Activated CD8-positive, alpha-beta T cell treated with anti-CD3 and anti-CD28 coated beads, Interleukin-2, amount 10 ng/mL, durations not matched to agents 7 days and 5 days (primary cell): Measurements from ENCODE around the gene SLMAP. TPM values are rescaled to one million over a fixed set of nuclear protein-coding genes. Genes with fewer than 3 reads are reported as not detected.

Experiments
- ATAC-seq: fragments of 150-1000 bp; cut with Tn5 transposase; one replicate; pipeline ENCODE4 v1.10.0; 2021; ENCODE audit warnings: moderate library complexity
- CTCF ChIA-PET: fragments of 350-600 bp; sonication (Branson Sonifier 250); formaldehyde crosslinking; loops from one replicate; lab custom pipeline; 2021; ENCODE audit warnings: antibody characterized with exemption; lab: Charles Lee
- POLR2A ChIA-PET: fragments of 350-600 bp; sonication (Branson Sonifier 250); formaldehyde crosslinking; loops from one replicate; lab custom pipeline; 2021; ENCODE audit warnings: antibody characterized with exemption; lab: Charles Lee
- DNase-seq: peaks from one replicate; pipeline ENCODE4 v3.0.0-alpha.2; 2020
- H3K27ac Mint-ChIP-seq: one replicate; pipeline ENCODE4 v1.8.0; 2021; ENCODE audit warnings: mild to moderate bottlenecking, mixed read lengths
- H3K27me3 Mint-ChIP-seq: one replicate; pipeline ENCODE4 v1.8.0; 2021; ENCODE audit warnings: low read depth, mixed read lengths
- H3K36me3 Mint-ChIP-seq: one replicate; pipeline ENCODE4 v1.8.0; 2021; ENCODE audit warnings: low read depth, mixed read lengths
- H3K4me1 Mint-ChIP-seq: one replicate; pipeline ENCODE4 v1.8.0; 2021; ENCODE audit warnings: low read depth, mixed read lengths
- H3K4me3 Mint-ChIP-seq: one replicate; pipeline ENCODE4 v1.8.0; 2021; ENCODE audit warnings: mild to moderate bottlenecking, mixed read lengths
- H3K9me3 Mint-ChIP-seq: one replicate; pipeline ENCODE4 v1.8.0; 2022; ENCODE audit warnings: mixed read lengths; ENCODE audit not compliant: insufficient read depth
- total RNA-seq, 2 experiments: library from RNA; stranded (reverse); gene quantifications; one replicate each; pipeline ENCODE4 v1.2.3, GENCODE V29; 2021

Gene SLMAP
- total RNA-seq, 2 experiments from 2014 or later = 63.0 to 65.1 TPM

GRCh38 chr3:57783186-57784088, 27.3 kb downstream of the SLMAP start:
- POLR2A ChIA-PET = no interaction called here
- Mint-ChIP-seq H3K9me3 (no peaks in the 10 kb centered on the region), H3K27me3 (no peaks in the 10 kb centered on the region), H3K4me3 (no peak overlapping the region), H3K36me3 (peaks cover 18% of the 10 kb centered on the region), H3K4me1 (no peaks in the 10 kb centered on the region), H3K27ac (no peak overlapping the region)
- CTCF ChIA-PET = no interaction called here
- no peak for DNase-seq
- no peak for ATAC-seq

- Mint-ChIP-seq H3K4me1 (no peaks in the 10 kb centered on the region), H3K27ac (no peak overlapping the region), H3K9me3 (no peaks in the 10 kb centered on the region), H3K36me3 (peaks cover 15% of the 10 kb centered on the region), H3K4me3 (no peak overlapping the region), H3K27me3 (no peaks in the 10 kb centered on the region)
- ATAC-seq (no peak), DNase-seq (no peak)
- ChIA-PET POLR2A (no interaction called here), CTCF (no interaction called here)
Observed at GRCh38 chr3:57784089-57784735, 28.1 kb downstream of the SLMAP start.

- ChIA-PET CTCF (no interaction called here), POLR2A (no interaction called here)
- H3K4me1 Mint-ChIP-seq = no peaks in the 10 kb centered on the region
- H3K9me3 Mint-ChIP-seq = no peaks in the 10 kb centered on the region
- H3K27me3 Mint-ChIP-seq = no peaks in the 10 kb centered on the region
- no peak overlapping the region for H3K27ac Mint-ChIP-seq
- ATAC-seq (no peak), DNase-seq (no peak)
- no peak overlapping the region for H3K4me3 Mint-ChIP-seq
- H3K36me3 Mint-ChIP-seq = peaks cover 14% of the 10 kb centered on the region
Observed at GRCh38 chr3:57785446-57785845, 29.3 kb downstream of the SLMAP start.

- no peak for ATAC-seq
- POLR2A ChIA-PET = no interaction called here
- Mint-ChIP-seq H3K4me1 (no peaks in the 10 kb centered on the region), H3K27me3 (no peaks in the 10 kb centered on the region), H3K27ac (no peak overlapping the region), H3K36me3 (no peaks in the 10 kb centered on the region), H3K9me3 (no peaks in the 10 kb centered on the region), H3K4me3 (no peak overlapping the region)
- no peak for DNase-seq
- CTCF ChIA-PET = no interaction called here
Observed at GRCh38 chr3:57787867-57788623, 31.9 kb downstream of the SLMAP start.

- peaks cover 3% of the 10 kb centered on the region for H3K4me1 Mint-ChIP-seq
- ChIA-PET POLR2A (no interaction called here), CTCF (no interaction called here)
- no peak for ATAC-seq
- H3K36me3 Mint-ChIP-seq = no peaks in the 10 kb centered on the region
- no peak overlapping the region for H3K27ac Mint-ChIP-seq
- DNase-seq = no peak
- no peaks in the 10 kb centered on the region for H3K9me3 Mint-ChIP-seq
- no peaks in the 10 kb centered on the region for H3K27me3 Mint-ChIP-seq
- no peak overlapping the region for H3K4me3 Mint-ChIP-seq
Observed at GRCh38 chr3:57788624-57789018, 32.5 kb downstream of the SLMAP start.

GRCh38 chr3:57791245-57791644, 35.1 kb downstream of the SLMAP start:
- ATAC-seq (no peak), DNase-seq (no peak)
- H3K27me3 Mint-ChIP-seq = no peaks in the 10 kb centered on the region
- H3K9me3 Mint-ChIP-seq = no peaks in the 10 kb centered on the region
- no peak overlapping the region for H3K4me3 Mint-ChIP-seq
- ChIA-PET POLR2A (interaction anchor here (0.6 kb wide), 1 partner anchor 69 kb away, joined by 3 read pairs; no protein-coding TSS in a partner anchor), CTCF (interaction anchor here (1.0 kb wide), 1 partner anchor 10 kb away, joined by 4 read pairs; no protein-coding TSS in a partner anchor)
- peaks cover 6% of the 10 kb centered on the region for H3K36me3 Mint-ChIP-seq
- no peak overlapping the region for H3K27ac Mint-ChIP-seq
- peaks cover 9% of the 10 kb centered on the region for H3K4me1 Mint-ChIP-seq

- no peak overlapping the region for H3K4me3 Mint-ChIP-seq
- H3K27ac Mint-ChIP-seq = no peak overlapping the region
- POLR2A ChIA-PET = no interaction called here
- peaks cover 9% of the 10 kb centered on the region for H3K4me1 Mint-ChIP-seq
- CTCF ChIA-PET = interaction anchor here (1.0 to 1.4 kb wide), 2 partner anchors 11 to 28 kb away, joined by 3 to 4 read pairs; no protein-coding TSS in a partner anchor
- ATAC-seq (no peak), DNase-seq (no peak)
- H3K9me3 Mint-ChIP-seq = no peaks in the 10 kb centered on the region
- H3K27me3 Mint-ChIP-seq = no peaks in the 10 kb centered on the region
- H3K36me3 Mint-ChIP-seq = peaks cover 6% of the 10 kb centered on the region
Observed at GRCh38 chr3:57792198-57792597, 36.1 kb downstream of the SLMAP start.

- no peak for DNase-seq
- Mint-ChIP-seq H3K4me3 (no peak overlapping the region), H3K27me3 (no peaks in the 10 kb centered on the region), H3K4me1 (peaks cover 9% of the 10 kb centered on the region), H3K36me3 (peaks cover 6% of the 10 kb centered on the region), H3K9me3 (no peaks in the 10 kb centered on the region), H3K27ac (no peak overlapping the region)
- CTCF ChIA-PET = interaction anchor here (1.1 to 1.4 kb wide), 2 partner anchors 26 to 30 kb away, joined by 3 to 4 read pairs; no protein-coding TSS in a partner anchor
- no peak for ATAC-seq
- POLR2A ChIA-PET = no interaction called here
Observed at GRCh38 chr3:57793737-57794187, 37.7 kb downstream of the SLMAP start.

- Mint-ChIP-seq H3K27me3 (no peaks in the 10 kb centered on the region), H3K4me1 (peaks cover 9% of the 10 kb centered on the region), H3K36me3 (peaks cover 6% of the 10 kb centered on the region), H3K27ac (no peak overlapping the region), H3K9me3 (no peaks in the 10 kb centered on the region), H3K4me3 (no peak overlapping the region)
- ChIA-PET CTCF (no interaction called here), POLR2A (no interaction called here)
- ATAC-seq = no peak
- DNase-seq = no peak
Observed at GRCh38 chr3:57794501-57794900, 38.4 kb downstream of the SLMAP start.

GRCh38 chr3:57794951-57795350, 38.8 kb downstream of the SLMAP start:
- no peak overlapping the region for H3K4me3 Mint-ChIP-seq
- no peaks in the 10 kb centered on the region for H3K9me3 Mint-ChIP-seq
- DNase-seq (no peak), ATAC-seq (no peak)
- ChIA-PET CTCF (no interaction called here), POLR2A (no interaction called here)
- H3K27ac Mint-ChIP-seq = no peak overlapping the region
- H3K36me3 Mint-ChIP-seq = peaks cover 6% of the 10 kb centered on the region
- H3K4me1 Mint-ChIP-seq = peaks cover 9% of the 10 kb centered on the region
- no peaks in the 10 kb centered on the region for H3K27me3 Mint-ChIP-seq

- H3K36me3 Mint-ChIP-seq = peaks cover 6% of the 10 kb centered on the region
- no peak overlapping the region for H3K27ac Mint-ChIP-seq
- peaks cover 9% of the 10 kb centered on the region for H3K4me1 Mint-ChIP-seq
- POLR2A ChIA-PET = no interaction called here
- no peaks in the 10 kb centered on the region for H3K27me3 Mint-ChIP-seq
- no peak overlapping the region for H3K4me3 Mint-ChIP-seq
- CTCF ChIA-PET = no interaction called here
- no peak for ATAC-seq
- no peak for DNase-seq
- H3K9me3 Mint-ChIP-seq = no peaks in the 10 kb centered on the region
Observed at GRCh38 chr3:57796261-57796660, 40.2 kb downstream of the SLMAP start.
